ENCODE results near the gene E2F2. TPM values are rescaled to one million over a fixed set of nuclear protein-coding genes. Genes with fewer than 3 reads are reported as not detected.

The E2F2 gene
- total RNA-seq, 1 donor = under 0.01 TPM

DNA sequence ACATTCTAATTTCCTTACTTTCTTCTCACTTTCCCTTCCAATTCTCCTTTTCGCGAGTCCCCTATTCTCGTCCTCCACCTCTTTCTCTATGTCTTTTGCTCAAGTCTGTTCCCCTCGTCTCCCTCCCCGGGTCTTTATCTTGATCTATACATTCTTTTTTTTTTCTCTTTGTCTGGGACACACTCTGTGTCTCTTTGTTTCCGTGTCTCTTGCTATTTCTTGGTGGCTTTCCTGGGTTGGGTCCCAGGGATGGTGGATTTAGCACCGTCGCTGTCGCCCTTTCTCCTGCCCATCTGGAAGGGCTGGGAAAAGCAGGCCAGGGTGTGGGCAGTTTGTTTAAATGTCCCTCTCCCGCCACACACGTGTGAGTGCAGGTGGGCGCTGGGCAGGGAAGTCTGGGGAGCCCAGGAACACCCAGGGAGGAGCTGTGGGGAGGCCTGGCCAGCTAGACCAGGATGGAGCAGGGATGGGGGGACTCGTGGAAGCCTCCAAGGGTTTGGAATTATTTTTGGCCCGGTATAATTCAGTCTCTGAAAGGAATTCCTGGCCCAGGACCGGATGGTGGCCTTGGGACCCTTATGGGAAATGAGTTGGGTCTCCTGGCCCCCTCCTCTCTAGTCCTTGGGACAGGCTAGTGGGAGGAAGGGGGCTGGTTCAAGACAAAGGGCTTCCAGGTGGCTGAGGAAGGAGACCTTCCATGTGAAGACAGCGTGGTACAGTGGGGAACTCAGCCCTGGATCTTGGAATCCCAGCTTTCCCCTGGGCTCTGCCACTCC, 37.8 kb upstream of the E2F2 start:
- H3K79me2 ChIP-seq (ENCODE audit: insufficient read depth, low read length) = no peaks in the 10 kb centered on the region
- peak; percentile 83 for DNase-seq (ENCODE audit: insufficient read length, low spot score, missing footprints)
- H3K27me3 ChIP-seq (ENCODE audit: insufficient read depth, low read length) = no peaks in the 10 kb centered on the region
- peak overlapping the region; percentile 82 for H3K4me2 ChIP-seq (ENCODE audit: insufficient read depth, low read length)
- H3K27ac ChIP-seq (ENCODE audit: low read depth, low read length) = peak overlapping the region; percentile 56
- no peaks in the 10 kb centered on the region for H3K36me3 ChIP-seq (ENCODE audit: insufficient read depth, low read length)
- H3K4me1 ChIP-seq (ENCODE audit: insufficient read depth, low read length) = peaks cover 17% of the 10 kb centered on the region
- peak overlapping the region; percentile 76 for H3K4me3 ChIP-seq (ENCODE audit: insufficient read depth, low read length)
- TF ChIP-seq, protein P1, sequence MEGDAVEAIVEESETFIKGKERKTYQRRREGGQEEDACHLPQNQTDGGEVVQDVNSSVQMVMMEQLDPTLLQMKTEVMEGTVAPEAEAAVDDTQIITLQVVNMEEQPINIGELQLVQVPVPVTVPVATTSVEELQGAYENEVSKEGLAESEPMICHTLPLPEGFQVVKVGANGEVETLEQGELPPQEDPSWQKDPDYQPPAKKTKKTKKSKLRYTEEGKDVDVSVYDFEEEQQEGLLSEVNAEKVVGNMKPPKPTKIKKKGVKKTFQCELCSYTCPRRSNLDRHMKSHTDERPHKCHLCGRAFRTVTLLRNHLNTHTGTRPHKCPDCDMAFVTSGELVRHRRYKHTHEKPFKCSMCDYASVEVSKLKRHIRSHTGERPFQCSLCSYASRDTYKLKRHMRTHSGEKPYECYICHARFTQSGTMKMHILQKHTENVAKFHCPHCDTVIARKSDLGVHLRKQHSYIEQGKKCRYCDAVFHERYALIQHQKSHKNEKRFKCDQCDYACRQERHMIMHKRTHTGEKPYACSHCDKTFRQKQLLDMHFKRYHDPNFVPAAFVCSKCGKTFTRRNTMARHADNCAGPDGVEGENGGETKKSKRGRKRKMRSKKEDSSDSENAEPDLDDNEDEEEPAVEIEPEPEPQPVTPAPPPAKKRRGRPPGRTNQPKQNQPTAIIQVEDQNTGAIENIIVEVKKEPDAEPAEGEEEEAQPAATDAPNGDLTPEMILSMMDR (IDR thresholded peaks at IDR 0.05; ENCODE audit: extremely low read depth, low read depth, low read length) = no peak
- no peaks in the 10 kb centered on the region for H3K9me3 ChIP-seq (ENCODE audit: low read depth, low read length)
- H4K20me1 ChIP-seq (ENCODE audit: insufficient read depth, low read length) = no peaks in the 10 kb centered on the region
- H2AFZ ChIP-seq (ENCODE audit: low read length) = peak overlapping the region; percentile 88

DNA sequence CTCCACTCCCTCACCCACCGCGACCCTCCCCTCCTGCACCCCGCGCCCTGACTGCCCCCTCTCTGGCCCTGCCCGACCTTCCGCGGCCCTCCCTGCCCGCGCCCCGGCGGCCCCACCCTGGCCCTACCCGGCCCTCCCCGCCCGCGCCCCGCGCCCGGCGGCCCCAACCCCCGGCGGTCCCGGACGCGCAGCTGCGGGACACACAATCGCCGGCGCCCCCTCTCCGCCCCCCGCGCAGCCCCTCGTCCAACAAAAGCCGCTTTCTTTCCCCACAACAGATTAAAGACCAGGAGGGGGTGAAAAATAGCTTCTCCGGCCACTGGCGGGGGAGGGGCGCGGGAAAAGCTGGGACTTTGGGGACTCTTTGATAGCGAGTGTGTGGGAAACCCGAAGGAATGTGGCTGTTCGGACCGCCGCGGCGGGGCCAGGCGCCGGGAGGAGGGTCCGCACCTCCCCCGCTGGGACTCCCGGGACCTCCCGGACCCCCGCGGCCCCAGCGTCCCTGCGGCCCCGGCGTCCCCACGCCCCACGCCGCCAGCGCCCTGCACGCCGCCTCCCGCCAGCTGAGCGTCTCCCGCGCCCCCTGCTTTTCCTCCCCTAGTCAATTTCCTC, 37.1 kb upstream of the E2F2 start:
- no peaks in the 10 kb centered on the region for H3K36me3 ChIP-seq (ENCODE audit: insufficient read depth, low read length)
- no peaks in the 10 kb centered on the region for H3K9me3 ChIP-seq (ENCODE audit: low read depth, low read length)
- peak overlapping the region; percentile 76 for H3K4me3 ChIP-seq (ENCODE audit: insufficient read depth, low read length)
- H3K27me3 ChIP-seq (ENCODE audit: insufficient read depth, low read length) = no peaks in the 10 kb centered on the region
- peak overlapping the region; percentile 82 for H3K4me2 ChIP-seq (ENCODE audit: insufficient read depth, low read length)
- H4K20me1 ChIP-seq (ENCODE audit: insufficient read depth, low read length) = no peaks in the 10 kb centered on the region
- H3K4me1 ChIP-seq (ENCODE audit: insufficient read depth, low read length) = peaks cover 18% of the 10 kb centered on the region
- peak; percentile 90 for DNase-seq (ENCODE audit: insufficient read length, low spot score, missing footprints)
- peak overlapping the region; percentile 88 for H2AFZ ChIP-seq (ENCODE audit: low read length)
- TF ChIP-seq, protein P1 (IDR thresholded peaks at IDR 0.05; ENCODE audit: extremely low read depth, low read depth, low read length) = no peak
- H3K27ac ChIP-seq (ENCODE audit: low read depth, low read length) = peak overlapping the region; percentile 56
- no peaks in the 10 kb centered on the region for H3K79me2 ChIP-seq (ENCODE audit: insufficient read depth, low read length)

DNA sequence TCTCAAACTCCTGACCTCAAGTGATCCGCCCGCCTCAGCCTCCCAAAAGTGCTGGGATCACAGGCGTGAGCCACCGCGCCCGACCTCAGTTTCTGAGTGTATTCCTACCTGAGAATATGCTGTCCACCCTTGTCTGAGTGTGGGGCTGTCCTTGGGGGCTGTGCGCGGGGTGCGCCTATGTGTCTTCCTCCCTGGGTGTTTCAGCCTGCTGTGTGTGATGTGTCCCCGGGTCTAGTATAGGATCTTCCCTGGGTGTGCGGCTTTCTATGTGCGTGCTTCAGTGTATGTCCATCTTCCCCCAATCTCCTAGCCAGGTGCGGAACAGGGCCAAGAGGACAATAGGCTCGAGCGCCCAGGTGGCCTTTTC, 36.6 kb upstream of the E2F2 start:
- no peak for DNase-seq (ENCODE audit: insufficient read length, low spot score, missing footprints)
- no peak overlapping the region for H3K27ac ChIP-seq (ENCODE audit: low read depth, low read length)
- H3K79me2 ChIP-seq (ENCODE audit: insufficient read depth, low read length) = no peaks in the 10 kb centered on the region

DNA sequence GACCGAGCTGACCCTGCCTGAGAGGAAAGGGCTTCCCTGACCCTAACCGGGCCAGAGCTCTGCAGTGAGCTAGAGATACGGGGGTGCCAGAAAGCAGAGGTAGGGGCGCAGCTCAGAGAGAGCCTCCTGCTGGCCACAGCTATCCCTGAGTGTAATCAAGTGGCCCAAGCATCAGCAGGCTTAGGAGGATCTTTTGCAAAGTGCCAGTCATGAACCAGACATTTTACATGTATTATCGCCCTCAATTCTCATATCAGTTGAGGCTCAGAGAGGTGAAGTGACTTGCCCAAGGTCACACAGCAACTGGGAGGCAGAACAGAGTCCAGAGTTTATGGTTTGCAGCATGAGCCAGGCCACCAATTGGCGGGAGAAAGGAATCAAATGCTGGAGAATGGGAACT, 35.3 kb upstream of the E2F2 start:
- H3K4me3 ChIP-seq (ENCODE audit: insufficient read depth, low read length) = no peak overlapping the region
- no peaks in the 10 kb centered on the region for H3K9me3 ChIP-seq (ENCODE audit: low read depth, low read length)
- no peaks in the 10 kb centered on the region for H3K36me3 ChIP-seq (ENCODE audit: insufficient read depth, low read length)
- no peak overlapping the region for H3K4me2 ChIP-seq (ENCODE audit: insufficient read depth, low read length)
- H2AFZ ChIP-seq (ENCODE audit: low read length) = no peak overlapping the region
- no peak overlapping the region for H3K27ac ChIP-seq (ENCODE audit: low read depth, low read length)
- TF ChIP-seq, protein P1 (IDR thresholded peaks at IDR 0.05; ENCODE audit: extremely low read depth, low read depth, low read length) = peak; percentile 39
- no peaks in the 10 kb centered on the region for H3K27me3 ChIP-seq (ENCODE audit: insufficient read depth, low read length)
- no peaks in the 10 kb centered on the region for H4K20me1 ChIP-seq (ENCODE audit: insufficient read depth, low read length)
- peak; percentile 84 for DNase-seq (ENCODE audit: insufficient read length, low spot score, missing footprints)
- peaks cover 32% of the 10 kb centered on the region for H3K4me1 ChIP-seq (ENCODE audit: insufficient read depth, low read length)
- no peaks in the 10 kb centered on the region for H3K79me2 ChIP-seq (ENCODE audit: insufficient read depth, low read length)

More for the DNA sequence above, 36.6 kb upstream of the E2F2 start:
- Histone ChIP-seq H3K36me3 (ENCODE audit: insufficient read depth, low read length) (no peaks in the 10 kb centered on the region), H3K9me3 (ENCODE audit: low read depth, low read length) (no peaks in the 10 kb centered on the region), H3K4me3 (ENCODE audit: insufficient read depth, low read length) (peak overlapping the region; percentile 76), H3K4me2 (ENCODE audit: insufficient read depth, low read length) (peak overlapping the region; percentile 82), H2AFZ (ENCODE audit: low read length) (peak overlapping the region; percentile 76), H3K4me1 (ENCODE audit: insufficient read depth, low read length) (peaks cover 23% of the 10 kb centered on the region), H3K27me3 (ENCODE audit: insufficient read depth, low read length) (no peaks in the 10 kb centered on the region), H4K20me1 (ENCODE audit: insufficient read depth, low read length) (no peaks in the 10 kb centered on the region)
- TF ChIP-seq, protein P1 (IDR thresholded peaks at IDR 0.05; ENCODE audit: extremely low read depth, low read depth, low read length) = no peak

All from osteoblast (primary cell).